MCF 10A (cell line): Measurements from ENCODE around the gene HECA. TPM values are rescaled to one million over a fixed set of nuclear protein-coding genes. Genes with fewer than 3 reads are reported as not detected.

Experiments used
- BruUV-seq: library from RNA; stranded (reverse); fragments of 400-500 nt; replicated peaks from 2 replicates; lab custom pipeline; 2021; lab: Mats Ljungman, UMichigan
- CTCF ChIA-PET: fragments of 300-600 bp; sonication (Branson Sonifier 250); formaldehyde crosslinking; extraction: SDS; loops from one replicate; lab custom pipeline; 2021; ENCODE audit warnings: antibody characterized with exemption, inconsistent platforms; lab: Yijun Ruan, JAX
- POLR2A ChIA-PET: fragments of 300-600, 350-650 bp; sonication (Branson Sonifier 250); formaldehyde crosslinking; extraction: SDS; loops from one replicate; lab custom pipeline; 2020; ENCODE audit warnings: antibody characterized with exemption, inconsistent platforms; lab: Yijun Ruan, JAX
- DNase-seq: peaks from one replicate; pipeline ENCODE4 v3.0.0-alpha.2; 2018; ENCODE audit not compliant: unreplicated experiment
- H3K27ac Mint-ChIP-seq: one replicate; pipeline ENCODE4 v1.8.0; 2022; ENCODE audit warnings: mild to moderate bottlenecking, low read depth, mixed read lengths; ENCODE audit not compliant: unreplicated experiment
- H3K27me3 Mint-ChIP-seq: one replicate; pipeline ENCODE4 v1.8.0; 2022; ENCODE audit warnings: mixed read lengths; ENCODE audit not compliant: insufficient read depth, unreplicated experiment
- H3K36me3 Mint-ChIP-seq: one replicate; pipeline ENCODE4 v1.8.0; 2022; ENCODE audit warnings: mild to moderate bottlenecking, moderate library complexity, mixed read lengths; ENCODE audit not compliant: insufficient read depth, unreplicated experiment
- H3K4me1 Mint-ChIP-seq: one replicate; pipeline ENCODE4 v1.8.0; 2022; ENCODE audit warnings: mixed read lengths; ENCODE audit not compliant: insufficient read depth, unreplicated experiment
- H3K4me3 Mint-ChIP-seq: one replicate; pipeline ENCODE4 v1.8.0; 2022; ENCODE audit warnings: mild to moderate bottlenecking, moderate library complexity, mixed read lengths; ENCODE audit not compliant: unreplicated experiment
- H3K9me3 Mint-ChIP-seq: one replicate; pipeline ENCODE4 v1.8.0; 2022; ENCODE audit warnings: mixed read lengths; ENCODE audit not compliant: unreplicated experiment
- intact Hi-C: fragments of 100-400 bp; cut with micrococcal nuclease; formaldehyde crosslinking; loops from 2 replicates; pipeline ENCODE4 v1.14.1; 2022
- total RNA-seq: library from RNA; stranded (reverse); gene quantifications from 2 replicates; pipeline ENCODE4 v1.2.3, GENCODE V29; 2022
- TF ChIP-seq, protein P1 (sequence below): fragments of 200-600 bp; IDR thresholded peaks from one replicate; pipeline ENCODE4 v1.8.0; 2022; ENCODE audit warnings: antibody characterized with exemption, mild to moderate bottlenecking; ENCODE audit not compliant: unreplicated experiment

The HECA gene
- total RNA-seq, 1 experiment from 2014 or later = 11.1 TPM

DNA sequence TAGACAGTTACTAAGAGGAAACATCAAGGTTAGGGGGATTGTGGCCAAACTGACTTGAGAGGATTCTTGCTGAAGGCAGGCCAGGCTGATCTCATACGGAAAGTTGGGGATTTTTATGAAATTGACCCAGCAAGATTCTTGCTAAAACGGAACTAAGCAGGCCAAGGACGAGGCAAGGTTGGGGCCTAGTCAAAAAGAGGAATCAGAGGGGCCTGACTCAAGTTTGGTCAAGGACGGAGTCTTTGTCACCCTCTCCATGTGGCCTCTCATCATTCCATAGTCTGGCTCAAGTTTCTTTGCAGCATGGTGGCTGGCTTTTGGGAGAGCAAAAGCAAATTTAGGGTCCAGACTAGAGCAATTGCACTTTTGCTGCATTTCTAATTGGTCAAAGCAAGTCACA, 7.9 kb upstream of the HECA start:
- intact Hi-C loops = no loop called here
- H3K27ac Mint-ChIP-seq = peak overlapping the region; percentile 57
- BruUV-seq = no TSS peak
- ChIA-PET CTCF (no interaction called here), POLR2A (interaction anchor here (0.6 to 3.2 kb wide), 3 partner anchors 8 to 642 kb away, joined by 3 to 7 read pairs (median 3); partner anchors contain the start of gene HECA)
- H3K4me3 Mint-ChIP-seq = no peak overlapping the region
- DNase-seq = no peak
- peaks cover 22% of the 10 kb centered on the region for H3K4me1 Mint-ChIP-seq
- H3K36me3 Mint-ChIP-seq = no peaks in the 10 kb centered on the region
- no peaks in the 10 kb centered on the region for H3K27me3 Mint-ChIP-seq
- H3K9me3 Mint-ChIP-seq = no peaks in the 10 kb centered on the region
- TF ChIP-seq, protein P1, sequence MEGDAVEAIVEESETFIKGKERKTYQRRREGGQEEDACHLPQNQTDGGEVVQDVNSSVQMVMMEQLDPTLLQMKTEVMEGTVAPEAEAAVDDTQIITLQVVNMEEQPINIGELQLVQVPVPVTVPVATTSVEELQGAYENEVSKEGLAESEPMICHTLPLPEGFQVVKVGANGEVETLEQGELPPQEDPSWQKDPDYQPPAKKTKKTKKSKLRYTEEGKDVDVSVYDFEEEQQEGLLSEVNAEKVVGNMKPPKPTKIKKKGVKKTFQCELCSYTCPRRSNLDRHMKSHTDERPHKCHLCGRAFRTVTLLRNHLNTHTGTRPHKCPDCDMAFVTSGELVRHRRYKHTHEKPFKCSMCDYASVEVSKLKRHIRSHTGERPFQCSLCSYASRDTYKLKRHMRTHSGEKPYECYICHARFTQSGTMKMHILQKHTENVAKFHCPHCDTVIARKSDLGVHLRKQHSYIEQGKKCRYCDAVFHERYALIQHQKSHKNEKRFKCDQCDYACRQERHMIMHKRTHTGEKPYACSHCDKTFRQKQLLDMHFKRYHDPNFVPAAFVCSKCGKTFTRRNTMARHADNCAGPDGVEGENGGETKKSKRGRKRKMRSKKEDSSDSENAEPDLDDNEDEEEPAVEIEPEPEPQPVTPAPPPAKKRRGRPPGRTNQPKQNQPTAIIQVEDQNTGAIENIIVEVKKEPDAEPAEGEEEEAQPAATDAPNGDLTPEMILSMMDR = no peak

DNA sequence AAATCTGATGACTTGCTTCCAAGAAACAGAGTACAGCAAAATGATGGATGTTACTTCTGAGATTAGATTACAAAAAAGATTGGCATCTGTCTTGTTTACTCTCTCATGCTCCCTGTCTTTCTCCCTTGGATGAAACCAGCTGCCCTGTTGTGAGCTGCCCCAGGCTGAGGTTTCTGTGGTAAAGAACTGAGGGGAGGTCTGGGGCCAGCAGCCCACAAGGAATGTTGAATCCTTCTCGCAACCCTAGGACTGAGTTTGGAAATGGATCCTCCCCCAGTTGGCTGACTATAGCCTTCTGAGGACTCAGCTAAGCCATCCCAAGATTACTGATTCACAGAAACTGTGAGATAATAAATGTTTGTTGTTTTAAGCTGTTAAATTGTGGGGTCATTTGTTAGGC, 5.6 kb upstream of the HECA start:
- no peaks in the 10 kb centered on the region for H3K27me3 Mint-ChIP-seq
- BruUV-seq = no TSS peak
- H3K27ac Mint-ChIP-seq = no peak overlapping the region
- CTCF ChIA-PET = no interaction called here
- peaks cover 22% of the 10 kb centered on the region for H3K4me1 Mint-ChIP-seq
- intact Hi-C loops = no loop called here
- no peak overlapping the region for H3K4me3 Mint-ChIP-seq
- H3K9me3 Mint-ChIP-seq = no peaks in the 10 kb centered on the region
- DNase-seq = no peak
- POLR2A ChIA-PET = no interaction called here
- H3K36me3 Mint-ChIP-seq = no peaks in the 10 kb centered on the region
- TF ChIP-seq, protein P1 = no peak

DNA sequence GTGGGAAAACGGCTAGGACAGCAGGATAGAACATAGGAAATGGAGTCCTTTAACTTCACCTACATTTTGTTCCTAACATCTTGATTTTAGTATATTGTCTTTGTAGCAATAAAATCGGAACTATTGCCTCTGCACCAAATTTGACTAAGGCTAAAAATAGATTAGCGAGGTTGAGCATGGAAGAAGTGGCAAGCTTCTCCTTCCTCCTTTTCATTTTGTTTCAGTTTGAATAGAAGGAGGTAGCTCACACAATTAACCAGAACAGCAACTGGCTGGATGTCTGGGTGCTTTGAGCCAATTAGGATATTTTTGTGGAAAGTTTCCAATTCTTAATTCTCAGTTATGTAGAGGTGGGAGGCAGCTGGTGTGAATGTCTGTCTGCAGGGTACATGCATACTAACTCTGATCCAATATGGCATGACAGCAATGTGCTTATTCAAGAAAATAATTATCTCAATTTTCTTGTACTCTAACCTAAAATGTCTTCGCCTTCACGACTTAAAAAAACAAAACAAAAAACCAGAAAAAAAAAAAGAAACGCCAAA, 3.1 kb upstream of the HECA start:
- ChIA-PET CTCF (interaction anchor here (0.6 to 0.7 kb wide), 2 partner anchors 23 to 64 kb away, joined by 3 read pairs; no protein-coding TSS in a partner anchor), POLR2A (no interaction called here)
- Mint-ChIP-seq H3K4me3 (no peak overlapping the region), H3K36me3 (no peaks in the 10 kb centered on the region), H3K27me3 (no peaks in the 10 kb centered on the region), H3K9me3 (no peaks in the 10 kb centered on the region), H3K4me1 (peaks cover 7% of the 10 kb centered on the region), H3K27ac (no peak overlapping the region)
- intact Hi-C loops = no loop called here
- no peak for DNase-seq
- no TSS peak for BruUV-seq
- TF ChIP-seq, protein P1 = no peak

DNA sequence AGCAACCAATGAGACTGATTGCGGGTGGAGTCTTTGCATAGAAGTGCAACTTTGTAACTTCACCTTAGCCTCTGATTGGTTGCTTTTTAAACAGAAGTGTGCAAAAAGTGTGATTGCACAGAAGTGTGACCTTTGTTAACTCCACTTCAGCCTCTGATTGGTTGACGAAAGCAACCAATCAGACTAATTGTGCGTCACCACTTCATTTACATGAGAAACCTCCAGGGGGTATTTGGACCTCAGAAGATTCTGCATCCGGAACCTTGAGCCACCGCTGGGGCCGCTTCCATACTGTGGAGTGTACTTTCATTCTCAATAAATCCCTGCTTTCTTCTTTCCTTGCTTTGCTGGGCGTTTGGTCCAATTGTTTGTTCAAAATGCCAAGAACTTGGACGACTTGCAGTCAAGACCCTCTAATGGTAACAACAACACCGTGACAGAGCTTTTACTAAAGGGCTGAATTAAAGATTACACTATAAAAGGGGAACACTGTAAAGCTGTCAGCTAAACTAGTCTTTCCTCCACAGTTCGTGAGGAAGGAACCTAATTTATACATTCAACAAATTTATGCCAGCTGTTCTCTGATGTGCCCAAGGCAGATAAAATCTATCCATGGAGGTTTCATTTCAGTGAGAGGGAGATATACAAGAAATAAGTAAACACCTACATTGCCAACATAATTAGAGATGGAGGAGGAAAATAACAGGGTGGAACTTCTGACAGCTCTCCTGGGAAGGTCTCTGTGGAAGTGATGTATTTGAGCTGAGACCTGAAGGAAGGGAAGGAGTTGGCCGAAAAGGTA, 1.4 kb upstream of the HECA start:
- H3K9me3 Mint-ChIP-seq = no peaks in the 10 kb centered on the region
- ChIA-PET CTCF (no interaction called here), POLR2A (interaction anchor here (0.6 to 1.4 kb wide), 3 partner anchors 14 to 441 kb away, joined by 3 to 5 read pairs (median 4); no protein-coding TSS in a partner anchor)
- no peaks in the 10 kb centered on the region for H3K27me3 Mint-ChIP-seq
- H3K36me3 Mint-ChIP-seq = peaks cover 7% of the 10 kb centered on the region
- BruUV-seq = no TSS peak
- no peak overlapping the region for H3K27ac Mint-ChIP-seq
- intact Hi-C loops = no loop called here
- peaks cover 15% of the 10 kb centered on the region for H3K4me1 Mint-ChIP-seq
- no peak overlapping the region for H3K4me3 Mint-ChIP-seq
- DNase-seq = no peak
- TF ChIP-seq, protein P1 = no peak
